AG10803 (cell line): ENCODE measurements around the gene ELOVL2.

Experiments used
- DNase-seq: peaks from one replicate; pipeline ENCODE4 v3.0.0; 2010; ENCODE audit warnings: low read depth
- H3K4me3 ChIP-seq: 2 replicates; pipeline ENCODE4 v1.5.1; 2011; ENCODE audit warnings: mild to moderate bottlenecking, low read length, control low read depth
- CTCF ChIP-seq: conservative IDR thresholded peaks from 2 replicates; pipeline ENCODE4 v1.5.1; 2011; ENCODE audit warnings: mild to moderate bottlenecking, low read length, control low read depth, inconsistent platforms

The ELOVL2 gene

GRCh38 chr6:11056871-11057270 lies 12.8 kb upstream of the ELOVL2 start:
- H3K4me3 ChIP-seq, result no peak overlapping the region
- DNase-seq, result no peak
- no peak for TF ChIP-seq CTCF

- no peak overlapping the region for H3K4me3 ChIP-seq
- DNase-seq, result no peak
- no peak for TF ChIP-seq CTCF
Measured at GRCh38 chr6:11055127-11055627, 11.1 kb upstream of the ELOVL2 start.

- H3K4me3 ChIP-seq, result no peak overlapping the region
- no peak for DNase-seq
- TF ChIP-seq CTCF, result no peak
Measured at GRCh38 chr6:11054722-11055121, 10.6 kb upstream of the ELOVL2 start.

GRCh38 chr6:11053307-11053706 lies 9.2 kb upstream of the ELOVL2 start:
- H3K4me3 ChIP-seq, result no peak overlapping the region
- DNase-seq, result no peak
- no peak for TF ChIP-seq CTCF

GRCh38 chr6:11050731-11051130 lies 6.6 kb upstream of the ELOVL2 start:
- no peak for TF ChIP-seq CTCF
- DNase-seq, result no peak
- H3K4me3 ChIP-seq, result no peak overlapping the region

- peak overlapping the region; percentile 51 for H3K4me3 ChIP-seq
- TF ChIP-seq CTCF, result no peak
- DNase-seq, result no peak
Measured at GRCh38 chr6:11044712-11045167, 635 bp upstream of the ELOVL2 start.

GRCh38 chr6:11043378-11043960 lies 636 bp downstream of the ELOVL2 start:
- DNase-seq, result peak; percentile 18
- peak overlapping the region; percentile 27; the same call in 1 of the 2 replicates for H3K4me3 ChIP-seq
- no peak for TF ChIP-seq CTCF
